Loucy (cell line): ENCODE results near the gene YTHDF2.

Source experiments
- CTCF ChIP-seq: fragments of 200-600 bp; sonication (generic); conservative IDR thresholded peaks from 2 replicates; pipeline ENCODE4 v1.5.1; 2014; ENCODE audit warnings: mild to moderate bottlenecking, antibody characterized with exemption, low read length
- EZH2phosphoT487 ChIP-seq: fragments of 200-600 bp; IDR thresholded peaks from 2 replicates; pipeline ENCODE4 v1.6.1; 2018; ENCODE audit warnings: antibody characterized with exemption, mild to moderate bottlenecking, moderate library complexity, borderline replicate concordance

DNA sequence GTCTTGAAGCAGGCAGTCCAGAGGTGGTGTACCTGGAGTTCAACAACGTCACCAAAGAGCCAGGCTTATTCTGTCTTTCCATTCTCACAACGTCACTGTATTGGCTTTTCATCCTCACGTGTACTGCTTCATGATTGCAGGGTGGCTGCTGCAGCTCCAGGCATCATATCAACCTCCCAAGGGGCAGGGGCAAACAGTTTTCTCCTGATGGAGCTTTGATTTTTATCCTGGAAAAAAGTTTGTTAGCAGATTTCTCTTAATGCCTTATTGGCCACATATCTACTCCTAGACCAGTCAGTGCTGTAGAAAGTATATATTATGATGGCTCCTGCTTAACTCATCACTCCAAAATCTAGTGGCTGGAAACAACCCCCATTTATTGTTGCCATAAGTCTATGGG, 66.9 kb downstream of the YTHDF2 start:
- TF ChIP-seq CTCF (no peak), EZH2phosphoT487 (no peak)
